Thyroid gland (tissue), 4 donors: ENCODE measurements around the gene FHOD3. TPM values are rescaled to one million over a fixed set of nuclear protein-coding genes. Genes with fewer than 3 reads are reported as not detected.
A peak's percentile ranks its signal among the peaks of the same experiment; 100 is the strongest.

ENCODE experiments used
- DNase-seq, 2 donors: peaks; one replicate each; pipeline ENCODE4 v3.0.0-alpha.2; 2019
- H3K27ac ChIP-seq, 3 donors: fragments of 200-600 bp; sonication (generic); 1 replicate in 2 of 3; 2 replicates in 1 of 3; pipeline ENCODE4 v1.5.1; 2016 to 2019; ENCODE audit warnings: mild to moderate bottlenecking in 1 of 3, moderate library complexity in 1 of 3
- H3K27me3 ChIP-seq: fragments of 200-600 bp; sonication (generic); one replicate; pipeline ENCODE4 v1.5.1; 2019
- H3K36me3 ChIP-seq, 2 donors: fragments of 200-600 bp; sonication (generic); one replicate each; pipeline ENCODE4 v1.5.1; 2016 to 2019
- H3K4me1 ChIP-seq, 2 donors: fragments of 200-600 bp; sonication (generic); one replicate each; pipeline ENCODE4 v1.5.1; 2017 to 2019
- H3K4me3 ChIP-seq, 3 donors: fragments of 200-600 bp; sonication (generic); replicated peaks in 1 of 3; 1 replicate in 2 of 3; 2 replicates in 1 of 3; pipeline ENCODE4 v1.5.1; 2016; ENCODE audit warnings: mild to moderate bottlenecking in 1 of 3
- H3K9me3 ChIP-seq: fragments of 200-600 bp; sonication (generic); one replicate; pipeline ENCODE4 v1.5.1; 2017
- POLR2A ChIP-seq, 2 donors: fragments of 450-650 bp; IDR thresholded peaks; one replicate each; pipeline ENCODE4 v1.6.1; 2017; ENCODE audit warnings: antibody characterized with exemption in 2 of 2, mild to moderate bottlenecking in 2 of 2, moderate library complexity in 1 of 2
- WGBS, 2 donors: methylation state at CpG; one replicate each; pipeline ENCODE4 v1.1.5; 2017; 5-methylcytosine and 5-hydroxymethylcytosine counted together
- intact Hi-C: fragments of 100-400 bp; cut with DNase I; formaldehyde crosslinking; loops from one replicate; pipeline ENCODE4 v1.15.1; 2023
- total RNA-seq, 4 donors: library from RNA; depleted of rRNA; stranded (reverse); fragments of >200 nt; gene quantifications; one replicate each; pipeline ENCODE4 v1.2.3, GENCODE V29; 2016
- TF ChIP-seq, protein P1 (sequence below), 6 experiments: fragments of 200-600 bp in 3 of 6; fragments of 450-650 bp in 3 of 6; sonication (generic) in 3 of 6; IDR thresholded peaks; one replicate each; pipeline ENCODE4 v1.5.1; 2016 to 2019; ENCODE audit warnings: antibody characterized with exemption in 6 of 6, mild to moderate bottlenecking in 2 of 6, inconsistent platforms in 1 of 6, moderate library complexity in 1 of 6

The FHOD3 gene
- total RNA-seq, 4 donors from 2014 or later = 1.6 to 6.9 (median 4.8) TPM

DNA sequence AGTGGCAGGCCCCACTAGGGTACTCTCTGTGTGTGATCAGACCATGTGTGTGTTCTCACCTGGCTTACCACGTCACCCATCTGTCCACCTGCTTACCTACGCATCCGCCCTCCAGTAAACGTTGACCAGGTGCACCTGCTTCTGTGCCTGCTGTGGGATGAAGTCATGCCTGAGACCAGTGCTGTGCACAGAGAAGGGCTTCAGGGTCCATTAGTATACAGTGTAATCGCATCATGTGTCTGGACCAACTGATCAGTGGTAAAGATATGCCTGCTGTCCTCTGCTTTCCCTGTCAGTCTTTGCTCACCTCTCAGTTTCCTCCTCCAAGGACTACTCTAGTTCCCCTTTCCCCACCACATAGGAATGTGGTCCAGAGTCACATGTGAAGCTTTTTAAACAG, 109.3 kb downstream of the FHOD3 start:
- no peak for DNase-seq
- Histone ChIP-seq H3K9me3 (no peaks in the 10 kb centered on the region), H3K27ac (no peak overlapping the region), H3K4me1 (no peaks in the 10 kb centered on the region), H3K27me3 (no peaks in the 10 kb centered on the region), H3K4me3 (no peak overlapping the region), H3K36me3 (no peaks in the 10 kb centered on the region)
- TF ChIP-seq, protein P1, sequence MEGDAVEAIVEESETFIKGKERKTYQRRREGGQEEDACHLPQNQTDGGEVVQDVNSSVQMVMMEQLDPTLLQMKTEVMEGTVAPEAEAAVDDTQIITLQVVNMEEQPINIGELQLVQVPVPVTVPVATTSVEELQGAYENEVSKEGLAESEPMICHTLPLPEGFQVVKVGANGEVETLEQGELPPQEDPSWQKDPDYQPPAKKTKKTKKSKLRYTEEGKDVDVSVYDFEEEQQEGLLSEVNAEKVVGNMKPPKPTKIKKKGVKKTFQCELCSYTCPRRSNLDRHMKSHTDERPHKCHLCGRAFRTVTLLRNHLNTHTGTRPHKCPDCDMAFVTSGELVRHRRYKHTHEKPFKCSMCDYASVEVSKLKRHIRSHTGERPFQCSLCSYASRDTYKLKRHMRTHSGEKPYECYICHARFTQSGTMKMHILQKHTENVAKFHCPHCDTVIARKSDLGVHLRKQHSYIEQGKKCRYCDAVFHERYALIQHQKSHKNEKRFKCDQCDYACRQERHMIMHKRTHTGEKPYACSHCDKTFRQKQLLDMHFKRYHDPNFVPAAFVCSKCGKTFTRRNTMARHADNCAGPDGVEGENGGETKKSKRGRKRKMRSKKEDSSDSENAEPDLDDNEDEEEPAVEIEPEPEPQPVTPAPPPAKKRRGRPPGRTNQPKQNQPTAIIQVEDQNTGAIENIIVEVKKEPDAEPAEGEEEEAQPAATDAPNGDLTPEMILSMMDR (IDR thresholded peaks at IDR 0.05) = no peak
- TF ChIP-seq POLR2A (IDR thresholded peaks at IDR 0.05) = no peak
- 81 to 87% methylated on average over 5 of the region's 5 CpGs for WGBS, 2 donors
- intact Hi-C loops = no loop called here

DNA sequence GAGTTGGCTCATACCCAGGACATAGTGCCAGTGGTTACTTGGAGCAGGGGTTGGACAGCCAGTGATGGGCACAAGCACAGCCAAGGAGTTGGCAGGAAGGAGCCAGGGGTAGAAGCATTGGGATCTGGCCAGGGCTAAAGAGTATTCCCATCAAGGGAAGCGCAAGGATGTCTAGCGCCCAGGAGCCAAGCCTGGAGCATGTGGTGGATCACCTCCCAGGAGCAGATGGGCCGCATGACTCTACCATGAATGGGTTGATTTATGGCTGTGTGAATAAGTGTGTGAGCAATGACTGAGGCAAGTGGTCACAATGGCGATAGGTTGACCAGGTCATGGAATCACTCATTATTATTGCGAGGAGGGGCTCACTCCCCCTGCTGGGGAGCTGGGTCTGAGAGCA, 111.1 kb downstream of the FHOD3 start:
- H3K27me3 ChIP-seq = no peaks in the 10 kb centered on the region
- DNase-seq = no peak
- no peaks in the 10 kb centered on the region for H3K9me3 ChIP-seq
- H3K27ac ChIP-seq = no peak overlapping the region
- TF ChIP-seq POLR2A (IDR thresholded peaks at IDR 0.05) = no peak
- TF ChIP-seq, protein P1 (IDR thresholded peaks at IDR 0.05) = no peak
- H3K4me1 ChIP-seq = no peaks in the 10 kb centered on the region
- no peak overlapping the region for H3K4me3 ChIP-seq
- intact Hi-C loops = no loop called here
- no peaks in the 10 kb centered on the region for H3K36me3 ChIP-seq
- 97 to 100% methylated on average over 3 to 5 of the region's 5 CpGs for WGBS, 2 donors

DNA sequence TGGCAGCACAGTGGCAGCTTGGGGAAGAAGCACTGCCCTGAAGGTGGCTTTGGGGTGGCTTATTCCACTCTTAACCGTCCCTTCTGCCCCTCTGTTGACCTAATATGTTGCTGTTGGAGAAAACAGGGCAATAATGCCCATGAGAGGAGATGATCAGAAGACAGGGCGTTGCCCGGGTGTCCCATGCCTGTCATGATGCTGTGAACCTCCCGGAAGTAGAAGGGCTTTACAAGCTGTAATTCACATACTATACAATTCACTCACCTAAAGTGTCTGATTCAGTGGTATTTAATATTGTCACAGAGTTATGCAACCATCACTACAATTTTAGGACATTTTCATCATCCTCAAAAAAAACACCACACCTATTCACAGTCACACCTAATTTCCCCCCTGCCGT, 112.3 kb downstream of the FHOD3 start:
- TF ChIP-seq POLR2A (IDR thresholded peaks at IDR 0.05) = no peak
- intact Hi-C loops = no loop called here
- Histone ChIP-seq H3K27me3 (no peaks in the 10 kb centered on the region), H3K4me1 (no peaks in the 10 kb centered on the region), H3K4me3 (no peak overlapping the region), H3K36me3 (no peaks in the 10 kb centered on the region), H3K27ac (no peak overlapping the region), H3K9me3 (no peaks in the 10 kb centered on the region)
- WGBS, 2 donors = 84 to 93% methylated on average over 5 of the region's 5 CpGs
- DNase-seq = no peak

DNA sequence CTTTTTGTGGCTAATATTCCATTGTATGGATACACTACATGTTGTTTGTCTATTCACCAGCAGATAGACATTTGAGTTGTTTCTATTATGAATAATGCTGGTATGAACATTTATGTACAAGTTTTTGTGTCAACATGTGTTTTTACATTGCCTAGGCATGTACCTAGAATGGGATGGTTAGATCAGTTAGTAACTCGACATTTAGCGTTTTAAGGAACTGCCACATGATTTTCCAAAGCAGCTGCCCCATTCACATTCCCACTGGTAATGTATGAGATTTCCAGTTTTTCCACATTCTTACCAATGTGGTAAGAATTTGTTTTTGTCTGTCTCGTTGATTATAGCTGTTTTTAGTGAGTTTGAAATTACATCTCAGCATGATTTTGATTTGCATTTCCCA, 112.8 kb downstream of the FHOD3 start:
- WGBS, 2 donors = 87 to 91% methylated on average over 3 of the region's 3 CpGs
- Histone ChIP-seq H3K36me3 (no peaks in the 10 kb centered on the region), H3K9me3 (no peaks in the 10 kb centered on the region), H3K4me1 (no peaks in the 10 kb centered on the region), H3K4me3 (no peak overlapping the region), H3K27ac (no peak overlapping the region), H3K27me3 (no peaks in the 10 kb centered on the region)
- DNase-seq = no peak
- intact Hi-C loops = no loop called here
- no peak for TF ChIP-seq POLR2A (IDR thresholded peaks at IDR 0.05)
- TF ChIP-seq, protein P1 (IDR thresholded peaks at IDR 0.05) = no peak

DNA sequence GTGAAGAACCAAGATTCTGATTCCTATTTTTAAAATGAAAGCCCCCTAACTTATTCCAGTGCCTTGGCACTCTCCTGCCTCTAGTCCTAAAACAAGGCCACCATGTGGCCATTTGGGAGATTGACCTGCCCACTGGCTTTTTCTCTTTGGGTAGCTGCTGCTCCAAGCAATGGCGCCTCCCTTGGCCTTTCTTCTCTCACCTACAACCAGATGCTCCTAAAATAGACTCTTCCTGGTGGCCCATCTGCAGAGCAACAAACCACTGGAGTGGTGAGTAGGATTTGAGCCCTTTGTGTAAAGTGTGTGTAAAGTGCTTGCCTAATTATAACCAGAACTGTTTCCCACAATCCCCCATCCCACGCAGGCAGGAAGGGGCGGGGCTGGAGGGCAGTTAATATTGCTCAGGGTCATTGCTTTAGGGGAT, 114.2 kb downstream of the FHOD3 start:
- no peak for DNase-seq
- Histone ChIP-seq H3K9me3 (no peaks in the 10 kb centered on the region), H3K27me3 (no peaks in the 10 kb centered on the region), H3K4me1 (no peaks in the 10 kb centered on the region), H3K27ac (no peak overlapping the region), H3K4me3 (no peak overlapping the region), H3K36me3 (no peaks in the 10 kb centered on the region)
- WGBS, 2 donors = 77 to 85% methylated on average over 3 of the region's 3 CpGs
- TF ChIP-seq, protein P1 (IDR thresholded peaks at IDR 0.05) = no peak
- no peak for TF ChIP-seq POLR2A (IDR thresholded peaks at IDR 0.05)
- intact Hi-C loops = no loop called here

DNA sequence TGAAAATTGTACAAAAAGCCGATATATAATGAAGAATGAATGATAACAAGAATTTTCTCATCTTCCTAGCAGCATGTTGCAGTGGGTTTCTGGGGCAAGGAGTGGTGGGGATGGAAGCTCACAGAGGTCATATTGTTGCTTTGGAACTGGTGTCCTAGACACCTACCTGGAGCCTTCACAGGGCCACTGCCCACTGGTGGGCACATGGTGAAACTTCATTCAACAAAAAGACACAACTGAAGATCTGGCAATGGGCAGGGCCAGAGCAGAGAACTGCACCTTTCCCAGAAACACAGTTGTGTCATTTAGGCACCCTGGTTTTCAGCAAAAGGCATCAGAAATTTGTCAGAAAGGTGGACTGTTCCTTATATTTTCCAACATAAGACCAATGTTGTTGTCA, 115.3 kb downstream of the FHOD3 start:
- peak; percentile 40 to 45 for DNase-seq
- Histone ChIP-seq H3K27ac (no peak overlapping the region), H3K9me3 (no peaks in the 10 kb centered on the region), H3K4me1 (no peaks in the 10 kb centered on the region), H3K4me3 (no peak overlapping the region), H3K27me3 (no peaks in the 10 kb centered on the region), H3K36me3 (no peaks in the 10 kb centered on the region)
- no peak for TF ChIP-seq POLR2A (IDR thresholded peaks at IDR 0.05)
- TF ChIP-seq, protein P1 (IDR thresholded peaks at IDR 0.05) = peak in 3 of 6 experiments; percentile 26 to 39 (median 38)
- 97 to 99% methylated on average over 1 of the region's 1 CpG for WGBS, 2 donors
- intact Hi-C loops = no loop called here
